ENCODE results near the gene CALML4.

- TF ChIP-seq CTCF (IDR thresholded peaks at IDR 0.05; ENCODE audit: low read depth, low read length, poor library complexity, severe bottlenecking) = no peak
- no peak for TF ChIP-seq EZH2phosphoT487 (IDR thresholded peaks at IDR 0.05; ENCODE audit: borderline replicate concordance, low read length)
These were observed 61.3 kb downstream of the CALML4 start for GRCh38 chr15:68143785-68144184.

All from DOHH2 (cell line).